HFFc6 (cell line): ENCODE results near the gene SMYD3. TPM values are rescaled to one million over a fixed set of nuclear protein-coding genes. Genes with fewer than 3 reads are reported as not detected.

Source experiments
- DNase-seq: peaks from one replicate; pipeline ENCODE4 v3.0.0-alpha.2; 2018
- H3K27ac Mint-ChIP-seq: 2 replicates; pipeline ENCODE4 v1.8.0; 2020; ENCODE audit warnings: mild to moderate bottlenecking, mixed read lengths
- H3K27me3 Mint-ChIP-seq: 2 replicates; pipeline ENCODE4 v1.8.0; 2021; ENCODE audit warnings: mild to moderate bottlenecking, moderate library complexity, mixed read lengths; ENCODE audit not compliant: insufficient read depth
- H3K36me3 Mint-ChIP-seq: 2 replicates; pipeline ENCODE4 v1.8.0; 2021; ENCODE audit warnings: low read depth, mixed read lengths
- H3K4me1 Mint-ChIP-seq: 2 replicates; pipeline ENCODE4 v1.8.0; 2020; ENCODE audit warnings: low read depth, mixed read lengths
- H3K4me3 Mint-ChIP-seq: 2 replicates; pipeline ENCODE4 v1.8.0; 2020; ENCODE audit warnings: mild to moderate bottlenecking, moderate library complexity, mixed read lengths
- H3K9me3 Mint-ChIP-seq: 2 replicates; pipeline ENCODE4 v1.8.0; 2020; ENCODE audit warnings: mild to moderate bottlenecking, mixed read lengths
- total RNA-seq, 6 experiments: library from RNA; stranded (reverse); fragmentation: NEBNext Ultra II Directional; extraction: Animal tissue kit (Norgen Biotek cat#: 25700); gene quantifications; 2 replicates in 1 of 6; 3 replicates in 5 of 6; pipeline ENCODE4 v1.2.3, GENCODE V29; 2021
- TF ChIP-seq, protein P1 (sequence below): fragments of 200-600 bp; sonication (generic); IDR thresholded peaks from 2 replicates; pipeline ENCODE4 v1.5.0; 2021; ENCODE audit warnings: antibody characterized with exemption, mild to moderate bottlenecking

The SMYD3 gene
- total RNA-seq, 6 experiments from 2014 or later = 28.4 to 37.9 (median 31.2) TPM

DNA sequence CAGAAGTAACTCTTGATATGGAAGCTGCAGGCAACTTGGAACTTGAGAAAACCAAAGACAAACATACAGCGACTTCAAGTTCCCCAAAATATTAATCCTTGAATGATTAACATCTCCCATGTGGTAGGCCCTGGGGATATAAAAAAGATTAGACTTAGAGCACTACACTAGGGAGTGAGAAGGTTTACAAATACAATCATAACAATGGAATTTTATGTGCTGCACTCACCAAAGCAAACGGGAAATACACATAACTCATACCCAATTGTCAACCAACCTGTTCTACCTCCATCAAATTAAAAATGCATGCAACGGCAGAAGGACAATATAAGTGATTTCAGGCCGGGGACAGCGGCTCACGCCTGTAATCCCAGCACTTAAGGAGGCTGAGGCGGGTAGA lies 3.7 kb downstream of the SMYD3 start:
- H3K36me3 Mint-ChIP-seq = peaks cover 21% of the 10 kb centered on the region
- peak overlapping the region; percentile 86 for H3K27ac Mint-ChIP-seq
- peak; percentile 53 for DNase-seq

DNA sequence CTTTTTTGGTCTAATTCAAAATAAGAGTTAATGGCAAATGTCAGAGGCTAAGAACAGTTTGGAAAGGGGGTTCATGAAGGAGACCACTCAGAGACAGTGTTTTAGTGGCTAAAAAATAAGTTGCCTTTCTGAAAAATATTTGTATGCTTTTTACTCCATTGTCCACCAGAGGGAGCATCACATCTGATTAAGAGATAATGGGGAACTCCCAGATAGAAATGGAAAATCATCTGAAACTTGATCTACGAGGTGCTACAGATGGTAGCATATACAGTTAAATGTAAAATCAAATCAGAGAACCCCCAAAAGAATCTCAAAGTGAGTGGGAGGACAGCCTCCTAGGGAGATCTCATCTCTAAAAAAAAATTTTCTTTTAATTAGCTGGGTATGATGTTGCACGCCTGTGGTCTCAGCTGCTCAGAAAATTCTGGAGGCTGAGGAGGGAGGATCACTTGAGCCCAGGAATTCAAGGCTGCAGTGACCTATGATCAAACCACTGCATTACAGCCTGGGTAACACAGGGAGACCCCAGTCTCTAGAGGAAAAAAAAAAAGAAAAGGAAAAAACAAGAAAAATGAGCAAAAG lies 9.7 kb downstream of the SMYD3 start:
- Mint-ChIP-seq H3K4me3 (no peak overlapping the region), H3K27me3 (no peaks in the 10 kb centered on the region; the same call in 1 of the 2 replicates), H3K9me3 (no peaks in the 10 kb centered on the region), H3K36me3 (peaks cover 8% of the 10 kb centered on the region), H3K4me1 (peaks cover 33% of the 10 kb centered on the region), H3K27ac (no peak overlapping the region)
- peak; percentile 71 for DNase-seq
- TF ChIP-seq, protein P1, sequence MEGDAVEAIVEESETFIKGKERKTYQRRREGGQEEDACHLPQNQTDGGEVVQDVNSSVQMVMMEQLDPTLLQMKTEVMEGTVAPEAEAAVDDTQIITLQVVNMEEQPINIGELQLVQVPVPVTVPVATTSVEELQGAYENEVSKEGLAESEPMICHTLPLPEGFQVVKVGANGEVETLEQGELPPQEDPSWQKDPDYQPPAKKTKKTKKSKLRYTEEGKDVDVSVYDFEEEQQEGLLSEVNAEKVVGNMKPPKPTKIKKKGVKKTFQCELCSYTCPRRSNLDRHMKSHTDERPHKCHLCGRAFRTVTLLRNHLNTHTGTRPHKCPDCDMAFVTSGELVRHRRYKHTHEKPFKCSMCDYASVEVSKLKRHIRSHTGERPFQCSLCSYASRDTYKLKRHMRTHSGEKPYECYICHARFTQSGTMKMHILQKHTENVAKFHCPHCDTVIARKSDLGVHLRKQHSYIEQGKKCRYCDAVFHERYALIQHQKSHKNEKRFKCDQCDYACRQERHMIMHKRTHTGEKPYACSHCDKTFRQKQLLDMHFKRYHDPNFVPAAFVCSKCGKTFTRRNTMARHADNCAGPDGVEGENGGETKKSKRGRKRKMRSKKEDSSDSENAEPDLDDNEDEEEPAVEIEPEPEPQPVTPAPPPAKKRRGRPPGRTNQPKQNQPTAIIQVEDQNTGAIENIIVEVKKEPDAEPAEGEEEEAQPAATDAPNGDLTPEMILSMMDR = peak; percentile 94

More for the DNA sequence above, 3.7 kb downstream of the SMYD3 start:
- Mint-ChIP-seq H3K9me3 (no peaks in the 10 kb centered on the region), H3K27me3 (peaks cover 2% of the 10 kb centered on the region; the same call in 1 of the 2 replicates), H3K4me1 (peaks cover 71% of the 10 kb centered on the region), H3K4me3 (peak overlapping the region; percentile 31)
- TF ChIP-seq, protein P1 = no peak

DNA sequence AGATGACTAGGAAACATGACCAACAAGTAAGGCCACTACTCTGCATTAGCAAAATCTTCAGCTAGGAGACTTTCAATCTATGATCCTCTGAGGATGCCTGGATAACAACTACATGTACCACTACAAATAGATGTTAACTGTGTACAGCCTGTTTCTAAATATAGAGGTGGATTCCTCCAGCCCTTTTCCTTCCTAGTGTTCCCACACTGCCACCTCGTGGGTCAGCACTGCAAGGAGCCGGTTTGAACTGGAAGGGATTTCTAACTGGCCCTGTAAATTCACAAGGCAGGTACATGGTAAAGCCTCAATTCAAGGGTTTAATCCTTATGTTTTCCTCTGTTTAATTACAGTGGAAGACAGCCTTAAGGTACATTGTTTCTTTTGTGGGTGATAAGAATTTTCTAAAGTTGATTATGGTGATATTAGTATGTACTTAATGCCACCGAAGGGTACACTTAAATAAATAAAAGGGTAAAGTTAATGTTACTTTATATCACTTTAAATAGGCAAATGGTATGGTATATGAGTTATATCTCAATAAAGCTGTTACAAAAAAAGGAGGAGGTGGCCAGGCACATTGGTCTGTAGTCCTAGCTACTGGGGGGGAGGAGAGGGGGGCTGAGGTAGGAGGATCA lies 14.4 kb downstream of the SMYD3 start:
- Mint-ChIP-seq H3K4me1 (peaks cover 16% of the 10 kb centered on the region), H3K36me3 (no peaks in the 10 kb centered on the region), H3K9me3 (no peaks in the 10 kb centered on the region), H3K4me3 (no peak overlapping the region), H3K27me3 (no peaks in the 10 kb centered on the region), H3K27ac (peak overlapping the region; percentile 46; the same call in 1 of the 2 replicates)
- DNase-seq = peak; percentile 79
- TF ChIP-seq, protein P1 = peak; percentile 86

DNA sequence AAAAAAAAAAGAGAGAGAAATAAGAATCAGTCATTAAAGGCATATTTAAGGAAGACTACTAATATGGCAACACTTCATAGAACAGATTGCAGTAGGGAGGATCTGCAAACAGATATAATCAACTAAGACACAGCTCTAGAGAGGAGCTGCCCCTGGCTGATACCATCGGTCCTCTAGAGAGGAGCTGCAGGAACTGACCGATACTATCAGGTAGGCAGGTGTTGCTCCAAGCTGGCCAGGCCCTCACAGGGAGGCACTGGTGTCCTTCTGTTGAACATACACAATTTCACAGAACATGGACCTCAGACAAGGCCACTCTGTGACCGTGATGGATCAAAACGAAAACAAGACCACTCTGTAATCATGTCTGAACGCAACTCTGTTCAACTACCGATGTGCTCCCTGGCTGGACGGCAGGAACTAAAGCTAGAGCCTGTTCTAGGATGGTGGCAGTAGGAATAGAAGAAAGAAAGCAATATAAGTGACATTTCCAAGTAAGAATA lies 15.5 kb downstream of the SMYD3 start:
- Mint-ChIP-seq H3K27ac (no peak overlapping the region), H3K4me1 (peaks cover 12% of the 10 kb centered on the region), H3K36me3 (no peaks in the 10 kb centered on the region), H3K27me3 (no peaks in the 10 kb centered on the region), H3K9me3 (no peaks in the 10 kb centered on the region), H3K4me3 (no peak overlapping the region)
- TF ChIP-seq, protein P1 = no peak
- DNase-seq = no peak

DNA sequence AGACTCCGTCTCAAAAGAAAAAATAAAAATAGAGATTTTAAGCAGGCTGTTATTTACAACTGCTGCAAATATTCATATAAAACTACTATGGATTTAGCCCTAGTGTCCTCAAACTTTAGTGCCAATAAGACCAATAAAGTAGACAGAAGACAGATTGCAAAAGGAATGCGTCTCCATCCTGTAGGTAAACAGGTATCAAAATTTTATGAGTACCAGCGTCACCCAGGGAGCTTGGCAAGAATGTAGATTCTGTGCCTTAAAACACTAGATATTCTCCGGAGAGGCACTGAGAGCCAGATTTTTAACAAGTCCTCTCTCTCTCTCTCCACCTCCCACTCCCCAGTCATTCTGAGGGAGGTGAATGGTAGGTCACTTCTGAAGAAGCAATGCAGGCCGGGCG lies 18.4 kb downstream of the SMYD3 start:
- Mint-ChIP-seq H3K27ac (no peak overlapping the region), H3K4me3 (no peak overlapping the region), H3K27me3 (no peaks in the 10 kb centered on the region), H3K9me3 (no peaks in the 10 kb centered on the region), H3K36me3 (no peaks in the 10 kb centered on the region), H3K4me1 (peaks cover 14% of the 10 kb centered on the region)
- TF ChIP-seq, protein P1 = no peak
- DNase-seq = no peak
